ENCODE data around the gene FREM2.

FREM2 gene

GRCh38 chr13:38686577-38687245 is at the start of gene FREM2:
Gene FREM2, plus strand, starts transcription at chr13:38687077. Its CDS starts 268 bp downstream, at chr13:38687345.
- peak; percentile 91 to 92 for DNase-seq

- no peak for DNase-seq
Measured at GRCh38 chr13:38637576-38637975, 49.3 kb upstream of the FREM2 start.

GRCh38 chr13:38641164-38641948 is 45.5 kb upstream of the FREM2 start:
- no peak for DNase-seq

GRCh38 chr13:38647312-38647711 is 39.6 kb upstream of the FREM2 start:
- no peak for DNase-seq

GRCh38 chr13:38648912-38649311 is 38.0 kb upstream of the FREM2 start:
- no peak for DNase-seq

GRCh38 chr13:38656699-38657098 is 30.2 kb upstream of the FREM2 start:
- no peak for DNase-seq

GRCh38 chr13:38657191-38657590 is 29.7 kb upstream of the FREM2 start:
- DNase-seq, result no peak

GRCh38 chr13:38658906-38659305 is 28.0 kb upstream of the FREM2 start:
- no peak for DNase-seq

GRCh38 chr13:38661010-38661675 is 25.7 kb upstream of the FREM2 start:
- DNase-seq, result no peak

- no peak for DNase-seq
Measured at GRCh38 chr13:38662362-38662761, 24.5 kb upstream of the FREM2 start.

- no peak for DNase-seq
Measured at GRCh38 chr13:38664906-38665305, 22.0 kb upstream of the FREM2 start.

- DNase-seq, result no peak
Measured at GRCh38 chr13:38667526-38668109, 19.3 kb upstream of the FREM2 start.

- DNase-seq, result no peak
Measured at GRCh38 chr13:38669234-38669964, 17.5 kb upstream of the FREM2 start.

- DNase-seq, result no peak
Measured at GRCh38 chr13:38670627-38671026, 16.2 kb upstream of the FREM2 start.

- DNase-seq, result no peak
Measured at GRCh38 chr13:38671980-38672379, 14.9 kb upstream of the FREM2 start.

- DNase-seq, result no peak
Measured at GRCh38 chr13:38674208-38674607, 12.7 kb upstream of the FREM2 start.

- no peak for DNase-seq
Measured at GRCh38 chr13:38680912-38681311, 6.0 kb upstream of the FREM2 start.

- DNase-seq, result no peak
Measured at GRCh38 chr13:38684714-38685113, 2.2 kb upstream of the FREM2 start.

GRCh38 chr13:38685431-38685830 is 1.4 kb upstream of the FREM2 start:
- DNase-seq, result no peak

GRCh38 chr13:38685974-38686576 is 802 bp upstream of the FREM2 start:
- DNase-seq, result peak in 1 of 2 experiments; percentile 28

- DNase-seq, result no peak
Measured at GRCh38 chr13:38687246-38688229, 661 bp downstream of the FREM2 start.

All from SHP77 (cell line).